Mammary epithelial cell (primary cell): ENCODE results near the gene FOXO1.

ENCODE experiments used
- CTCF ChIP-seq, 2 donors: IDR thresholded peaks in 1 of 2; conservative IDR thresholded peaks in 1 of 2; 2 replicates each; pipeline ENCODE4 v1.5.1; 2011 to 2012; ENCODE audit warnings: inconsistent platforms in 2 of 2, low read length in 2 of 2, mild to moderate bottlenecking in 2 of 2, control low read depth in 1 of 2, low read depth in 1 of 2; ENCODE audit not compliant: insufficient read depth in 1 of 2; ENCODE audit errors: extremely low read depth in 1 of 2
- EZH2 ChIP-seq: IDR thresholded peaks from 2 replicates; pipeline ENCODE4 v1.6.1; 2012; ENCODE audit warnings: low read length, inconsistent platforms, borderline replicate concordance

- no peak for TF ChIP-seq CTCF (conservative IDR thresholded peaks at IDR 0.05 in 1 of 2, IDR thresholded peaks at IDR 0.05 in 1 of 2; ENCODE audit: extremely low read depth in 1 of 2, insufficient read depth in 1 of 2, low read depth in 1 of 2, low read length in 2 of 2)
- TF ChIP-seq EZH2 = no peak
Observed at GRCh38 chr13:40617801-40618356, 48.6 kb downstream of the FOXO1 start.
